PC-3 (cell line): ENCODE data around the gene AIFM3.

ENCODE experiments used
- CTCF ChIP-seq: fragments of 300-600 bp; sonication (generic); conservative IDR thresholded peaks from 2 replicates; pipeline ENCODE4 v1.5.1; 2017; ENCODE audit warnings: antibody characterized with exemption, low read depth, mild to moderate bottlenecking, low read length
- EZH2 ChIP-seq: fragments of 300-600 bp; sonication (generic); IDR thresholded peaks from one replicate; pipeline ENCODE4 v1.6.1; 2017; ENCODE audit warnings: antibody characterized with exemption, mild to moderate bottlenecking, low read length; ENCODE audit not compliant: unreplicated experiment
- EZH2phosphoT487 ChIP-seq: fragments of 300-600 bp; sonication (generic); IDR thresholded peaks from 2 replicates; pipeline ENCODE4 v1.6.1; 2018; ENCODE audit warnings: mild to moderate bottlenecking, antibody characterized with exemption, low read length, borderline replicate concordance

DNA sequence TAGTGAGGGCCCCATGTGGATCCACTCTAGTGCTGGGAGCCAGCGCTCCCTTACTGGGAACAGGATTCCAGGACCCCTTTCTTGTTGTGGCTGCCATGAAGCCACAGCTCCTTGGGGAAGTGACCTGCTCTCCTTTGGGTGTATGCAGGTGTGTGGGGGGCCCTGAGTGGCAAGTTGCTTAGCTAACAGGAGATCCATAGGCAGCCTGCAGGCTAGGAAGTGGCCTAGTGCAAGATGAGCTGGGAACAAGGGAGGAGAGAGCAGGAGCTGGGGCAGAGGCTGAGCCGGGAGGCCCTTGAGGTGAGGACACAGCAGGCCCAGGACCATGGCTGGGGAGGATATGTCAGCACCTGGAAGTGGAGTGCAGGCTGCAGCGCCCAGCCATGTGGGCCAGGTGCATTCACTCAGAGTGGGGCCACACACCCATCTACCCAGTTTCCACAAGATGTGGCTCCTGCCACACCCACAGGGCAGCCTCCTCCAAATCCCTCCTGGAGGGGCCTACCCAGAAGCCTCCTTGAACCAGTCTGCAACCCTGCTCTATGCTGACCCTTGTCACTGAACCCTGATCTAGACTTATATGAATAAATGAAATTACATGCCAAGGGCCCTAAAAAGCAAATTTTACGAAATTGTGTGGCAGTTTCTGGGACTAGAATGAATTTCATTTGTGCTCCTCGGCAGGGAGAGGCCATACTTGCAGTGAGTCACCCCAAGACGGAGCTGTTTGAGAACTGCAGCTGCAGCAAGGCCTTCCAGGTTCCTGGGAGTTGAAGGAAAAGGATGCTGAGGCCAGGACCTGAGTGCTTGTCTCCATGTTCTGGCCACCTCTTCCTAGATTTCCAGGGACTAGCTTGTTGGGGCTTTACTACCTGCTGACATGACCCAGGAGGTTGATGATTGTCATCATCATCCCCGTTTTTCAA, 31.6 kb downstream of the AIFM3 start:
- no peak for TF ChIP-seq CTCF
- TF ChIP-seq EZH2, result no peak
- TF ChIP-seq EZH2phosphoT487, result no peak
